Activated naive CD4-positive, alpha-beta T cell treated with anti-CD3 and anti-CD28 coated beads, Interleukin-2, amount 50 U/mL, for 24 hours (primary cell): ENCODE results near the gene SLC2A6.

ENCODE experiments used
- H3K27ac Mint-ChIP-seq: one replicate; pipeline ENCODE4 v1.8.0; 2021; ENCODE audit warnings: mild to moderate bottlenecking, mixed read lengths
- H3K27me3 Mint-ChIP-seq: one replicate; pipeline ENCODE4 v1.8.0; 2021; ENCODE audit warnings: mixed read lengths
- H3K36me3 Mint-ChIP-seq: one replicate; pipeline ENCODE4 v1.8.0; 2021; ENCODE audit warnings: mixed read lengths
- H3K4me1 Mint-ChIP-seq: one replicate; pipeline ENCODE4 v1.8.0; 2021; ENCODE audit warnings: mixed read lengths
- H3K4me3 Mint-ChIP-seq: one replicate; pipeline ENCODE4 v1.8.0; 2021; ENCODE audit warnings: mild to moderate bottlenecking, mixed read lengths
- H3K9me3 Mint-ChIP-seq: one replicate; pipeline ENCODE4 v1.8.0; 2021; ENCODE audit warnings: mixed read lengths

SLC2A6 gene

GRCh38 chr9:133427658-133428348 is 51.1 kb downstream of the SLC2A6 start:
- no peak overlapping the region for H3K27ac Mint-ChIP-seq
- peaks cover 18% of the 10 kb centered on the region for H3K27me3 Mint-ChIP-seq
- no peaks in the 10 kb centered on the region for H3K9me3 Mint-ChIP-seq
- H3K4me1 Mint-ChIP-seq = peaks cover 7% of the 10 kb centered on the region
- H3K4me3 Mint-ChIP-seq = peak overlapping the region; percentile 71
- H3K36me3 Mint-ChIP-seq = no peaks in the 10 kb centered on the region

GRCh38 chr9:133426011-133426410 is 52.9 kb downstream of the SLC2A6 start:
- Mint-ChIP-seq H3K36me3 (no peaks in the 10 kb centered on the region), H3K4me1 (peaks cover 10% of the 10 kb centered on the region), H3K27ac (no peak overlapping the region), H3K4me3 (no peak overlapping the region), H3K9me3 (no peaks in the 10 kb centered on the region), H3K27me3 (peaks cover 18% of the 10 kb centered on the region)

GRCh38 chr9:133425049-133425632 is 53.8 kb downstream of the SLC2A6 start:
- Mint-ChIP-seq H3K4me3 (no peak overlapping the region), H3K4me1 (peaks cover 15% of the 10 kb centered on the region), H3K9me3 (no peaks in the 10 kb centered on the region), H3K27me3 (peaks cover 16% of the 10 kb centered on the region), H3K27ac (no peak overlapping the region), H3K36me3 (no peaks in the 10 kb centered on the region)

- Mint-ChIP-seq H3K36me3 (no peaks in the 10 kb centered on the region), H3K4me1 (peaks cover 18% of the 10 kb centered on the region), H3K27ac (no peak overlapping the region), H3K9me3 (no peaks in the 10 kb centered on the region), H3K4me3 (no peak overlapping the region), H3K27me3 (peaks cover 14% of the 10 kb centered on the region)
These were observed 54.7 kb downstream of the SLC2A6 start for GRCh38 chr9:133424187-133424586.

- no peak overlapping the region for H3K27ac Mint-ChIP-seq
These were observed 55.7 kb downstream of the SLC2A6 start for GRCh38 chr9:133423216-133423615.

GRCh38 chr9:133421615-133422542 is 57.0 kb downstream of the SLC2A6 start, which contains the start of gene ADAMTS13:
TSS of gene ADAMTS13 (plus strand) at chr9:133422367. CDS start at chr9:133422444, 77 bp downstream.
- Mint-ChIP-seq H3K4me3 (no peak within 1 kb of the TSS), H3K36me3 (no peaks in the 10 kb centered on the region), H3K27me3 (peaks cover 4% of the 10 kb centered on the region), H3K9me3 (no peaks in the 10 kb centered on the region), H3K4me1 (peaks cover 25% of the 10 kb centered on the region), H3K27ac (peak within 1 kb of the TSS; percentile 3)

More at GRCh38 chr9:133423216-133423615, 55.7 kb downstream of the SLC2A6 start:
- H3K9me3 Mint-ChIP-seq = no peaks in the 10 kb centered on the region
- H3K4me1 Mint-ChIP-seq = peaks cover 28% of the 10 kb centered on the region
- H3K27me3 Mint-ChIP-seq = peaks cover 14% of the 10 kb centered on the region
- no peaks in the 10 kb centered on the region for H3K36me3 Mint-ChIP-seq
- no peak overlapping the region for H3K4me3 Mint-ChIP-seq
